HepG2 (cell line): Measurements from ENCODE around the gene NDE1. TPM values are rescaled to one million over a fixed set of nuclear protein-coding genes. Genes with fewer than 3 reads are reported as not detected.
A peak's percentile ranks its signal among the peaks of the same experiment; 100 is the strongest.

Source experiments
- ATAC-seq: fragments of 200-7000 bp; cut with Tn5 transposase; 3 replicates; pipeline ENCODE4 v1.9.1; 2020; ENCODE audit warnings: mild to moderate bottlenecking, moderate library complexity
- BruUV-seq: library from RNA; stranded (reverse); fragments of 400-500 nt; replicated peaks from 2 replicates; lab custom pipeline; 2021; lab: Mats Ljungman, UMichigan
- CTCF ChIA-PET: fragments of 300-600 bp; formaldehyde crosslinking; extraction: SDS; loops from one replicate; lab custom pipeline; 2021; ENCODE audit warnings: low total read pairs, inconsistent platforms, low intra/inter-chr PET ratio; lab: Yijun Ruan, JAX
- POLR2A ChIA-PET: fragments of 350-600 bp; sonication (Branson Sonifier 250); formaldehyde crosslinking; loops from one replicate; lab custom pipeline; 2020; ENCODE audit warnings: antibody characterized with exemption, inconsistent platforms; lab: Yijun Ruan, JAX
- DNase-seq: peaks from one replicate; pipeline ENCODE4 v3.0.0-alpha.2; 2015; ENCODE audit warnings: low spot score
- FAIRE-seq: peaks from 3 replicates; lab custom pipeline; 2011; peaks lifted over from hg19 to GRCh38; lab: Jason Lieb, UNC
- H2AFZ ChIP-seq: one replicate; pipeline ENCODE4 v1.6.1; 2011; ENCODE audit warnings: low read length, inconsistent platforms
- H3K27ac ChIP-seq: fragments of 300-600 bp; 3 replicates; pipeline ENCODE4 v1.8.0; 2011; ENCODE audit warnings: mixed run types, mild to moderate bottlenecking, mixed read lengths, low read length, inconsistent platforms; ENCODE audit not compliant: insufficient read depth; ENCODE audit errors: extremely low read length
- H3K27me3 ChIP-seq, 2 experiments: fragments of 200-600 bp in 1 of 2; 2 replicates in 1 of 2; 3 replicates in 1 of 2; pipeline versions ENCODE4 v1.6.0 to v1.8.0; 2011; ENCODE audit warnings: low read length in 2 of 2, mild to moderate bottlenecking in 2 of 2, moderate library complexity in 2 of 2, inconsistent platforms in 1 of 2; ENCODE audit not compliant: insufficient read depth in 2 of 2, control insufficient read depth in 1 of 2
- H3K36me3 ChIP-seq, 2 experiments: fragments of 200-600 bp in 1 of 2; replicated peaks in 1 of 2; 2 replicates in 1 of 2; 3 replicates in 1 of 2; pipeline versions ENCODE4 v1.5.1 to v1.8.0; 2011; ENCODE audit warnings: low read length in 2 of 2, inconsistent platforms in 1 of 2; ENCODE audit not compliant: insufficient read depth in 2 of 2, control insufficient read depth in 1 of 2
- H3K4me1 ChIP-seq: 2 replicates; pipeline ENCODE4 v1.5.1; 2012; ENCODE audit warnings: low read length, inconsistent platforms; ENCODE audit not compliant: insufficient read depth
- H3K4me2 ChIP-seq: 2 replicates; pipeline ENCODE4 v1.6.0; 2011; ENCODE audit warnings: low read depth, low read length, inconsistent platforms
- H3K4me3 ChIP-seq, 3 experiments: fragments of 200-600 bp in 1 of 3; sonication (generic), shearing (Covaris generic) in 1 of 3; replicated peaks in 1 of 3; 2 replicates each; pipeline ENCODE4 v1.5.1; 2011 to 2016; ENCODE audit warnings: low read length in 3 of 3, inconsistent platforms in 2 of 3, low read depth in 2 of 3, mild to moderate bottlenecking in 2 of 3, control low read depth in 1 of 3, mixed read lengths in 1 of 3; ENCODE audit not compliant: insufficient read depth in 1 of 3
- H3K79me2 ChIP-seq: one replicate; pipeline ENCODE4 v1.6.1; 2011; ENCODE audit warnings: low read length, inconsistent platforms; ENCODE audit not compliant: insufficient read depth
- H3K9ac ChIP-seq: 2 replicates; pipeline ENCODE4 v1.6.0; 2011; ENCODE audit warnings: mild to moderate bottlenecking, low read depth, low read length, inconsistent platforms; ENCODE audit not compliant: insufficient read depth
- H3K9me3 ChIP-seq: 2 replicates; pipeline ENCODE4 v1.5.1; 2012; ENCODE audit warnings: mild to moderate bottlenecking, low read length
- H4K20me1 ChIP-seq: 2 replicates; pipeline ENCODE4 v1.6.0; 2011; ENCODE audit warnings: inconsistent platforms, mild to moderate bottlenecking, low read length, moderate library complexity; ENCODE audit not compliant: insufficient read depth
- BRCA1 ChIP-seq: sonication (generic); formaldehyde crosslinking; IDR thresholded peaks from 2 replicates; pipeline ENCODE4 v1.4.0; 2020; ENCODE audit warnings: missing genetic modification reagents
- FLYWCH1 ChIP-seq: sonication (generic); formaldehyde crosslinking; IDR thresholded peaks from 2 replicates; pipeline ENCODE4 v1.8.1; 2023; ENCODE audit warnings: mild to moderate bottlenecking, missing genetic modification reagents
- MAFK ChIP-seq, 2 experiments: IDR thresholded peaks in 1 of 2; conservative IDR thresholded peaks in 1 of 2; 2 replicates each; pipeline ENCODE4 v1.6.1; 2011; ENCODE audit warnings: improper control_type of control experiment in 2 of 2, low read length in 2 of 2
- NR2F2 ChIP-seq: IDR thresholded peaks from 2 replicates; pipeline ENCODE4 v1.6.1; 2012; ENCODE audit warnings: low read depth, inconsistent platforms, borderline replicate concordance
- PHF20 ChIP-seq: sonication (generic); formaldehyde crosslinking; IDR thresholded peaks from 2 replicates; pipeline ENCODE4 v1.5.0; 2020; ENCODE audit warnings: mild to moderate bottlenecking, missing genetic modification reagents
- ZBTB33 ChIP-seq: sonication (generic); formaldehyde crosslinking; IDR thresholded peaks from 2 replicates; pipeline ENCODE4 v1.4.0; 2020; ENCODE audit warnings: missing genetic modification reagents
- ZC3H13 ChIP-seq: sonication (generic); formaldehyde crosslinking; IDR thresholded peaks from 2 replicates; pipeline ENCODE4 v1.8.1; 2023; ENCODE audit warnings: mild to moderate bottlenecking, missing genetic modification reagents, moderate library complexity
- ZFP36 ChIP-seq: fragments of 150-350 bp; IDR thresholded peaks from 2 replicates; pipeline ENCODE4 v1.6.1; 2018; ENCODE audit warnings: borderline replicate concordance, low read length, low read depth; ENCODE audit not compliant: partially characterized antibody
- ZNF598 ChIP-seq: sonication (generic); formaldehyde crosslinking; IDR thresholded peaks from 2 replicates; pipeline ENCODE4 v1.5.1; 2020; ENCODE audit warnings: mild to moderate bottlenecking, missing genetic modification reagents, borderline replicate concordance
- WGBS: methylation state at CpG from one replicate; pipeline ENCODE4 v1.1.6; 2017; ENCODE audit warnings: low lambda C conversion rate; 5-methylcytosine and 5-hydroxymethylcytosine counted together
- in situ Hi-C: cut with HindIII; loops from 2 replicates; pipeline ENCODE4 v1.10.0; 2017; ENCODE audit warnings: low pct_unique_long_range_greater_than_20kb; ENCODE audit not compliant: extremely low pct_ligation_motif_present
- intact Hi-C: fragments of 100-400 bp; cut with micrococcal nuclease; formaldehyde crosslinking; loops from one replicate; pipeline ENCODE4 v1.10.0; 2022; ENCODE audit not compliant: unreplicated experiment
- polyA plus RNA-seq, 8 experiments: library from polyadenylated mRNA; depleted of rRNA in 3 of 8; stranded (reverse) in 7 of 8; unstranded in 1 of 8; fragments of >200 nt; fragmentation: Illumina TruSeq in 4 of 8; extraction: Trizol in 4 of 8; gene quantifications; 2 replicates each; pipeline versions ENCODE4 v1.2.1 to v1.2.3, GENCODE V29; 2011 to 2016; ENCODE audit warnings: low read depth in 4 of 8, missing spikeins in 1 of 8, mixed read lengths in 1 of 8; ENCODE audit not compliant: insufficient read depth in 1 of 8
- total RNA-seq, 5 experiments: library from RNA; depleted of rRNA; stranded (reverse); fragments of >200 nt; fragmentation: Illumina TruSeq; extraction: Trizol; gene quantifications; 2 replicates each; pipeline ENCODE4 v1.2.3, GENCODE V29; 2016; ENCODE audit warnings: low read depth in 1 of 5

Gene NDE1
- total and polyA plus RNA-seq, 2 of the 13 experiments (the other 11 are each of a cell fraction or from before 2014, with no cell fraction given): 40.9 to 72.5 TPM

- TF ChIP-seq ZFP36 (no peak), FLYWCH1 (CRISPR knock-in tag) (no peak), BRCA1 (no peak), MAFK (conservative IDR thresholded peaks at IDR 0.05 in 1 of 2, IDR thresholded peaks at IDR 0.05 in 1 of 2; ENCODE audit: low read length in 2 of 2) (no peak), ZNF598 (CRISPR knock-in tag) (no peak)
Measured at GRCh38 chr16:15631730-15632409, 18.2 kb upstream of the NDE1 start (continued).

- BruUV-seq: no TSS peak
Measured at GRCh38 chr16:15635926-15636325, 14.1 kb upstream of the NDE1 start.

More at GRCh38 chr16:15635926-15636325, 14.1 kb upstream of the NDE1 start:
- 95% methylated on average over 9 of the region's 9 CpGs for WGBS
- intact Hi-C loops (no loop called here), in situ Hi-C loops (no loop called here)
- H3K79me2 ChIP-seq: peaks cover 13% of the 10 kb centered on the region
- H3K4me2 ChIP-seq: no peak overlapping the region
- ChIA-PET CTCF (no interaction called here), POLR2A (no interaction called here)
- no peak for FAIRE-seq
- H3K9ac ChIP-seq: no peak overlapping the region
- H4K20me1 ChIP-seq: no peaks in the 10 kb centered on the region
- peaks cover 27 to 70% of the 10 kb centered on the region in 2 experiments for H3K36me3 ChIP-seq
- peaks cover 12% of the 10 kb centered on the region for H3K4me1 ChIP-seq
- no peak for DNase-seq
- H3K27me3 ChIP-seq: no peaks in the 10 kb centered on the region
- no peaks in the 10 kb centered on the region for H3K9me3 ChIP-seq
- TF ChIP-seq NR2F2: no peak
- no peak for TF ChIP-seq ZC3H13 (CRISPR knock-in tag)
- peak; percentile 81 for TF ChIP-seq ZBTB33 (CRISPR knock-in tag)
- no peak for TF ChIP-seq PHF20
- H2AFZ ChIP-seq: no peak overlapping the region
- H3K27ac ChIP-seq: no peak overlapping the region
- no peak for ATAC-seq
- H3K4me3 ChIP-seq: no peak overlapping the region
